GM18505 (cell line): ENCODE data around the gene RGP1.

ENCODE experiments used
- ATAC-seq: cut with Tn5 transposase; IDR thresholded peaks from one replicate; pipeline ENCODE4 v1.9.1; 2021; ENCODE audit not compliant: unreplicated experiment
- POLR2A ChIP-seq: IDR thresholded peaks from 4 replicates; pipeline ENCODE4 v1.6.1; 2011; ENCODE audit warnings: borderline replicate concordance; ENCODE audit not compliant: insufficient read depth, insufficient read length; ENCODE audit errors: extremely low read depth

RGP1 gene

GRCh38 chr9:35712762-35713400, 36.2 kb upstream of the RGP1 start:
- TF ChIP-seq POLR2A: no peak
- no peak for ATAC-seq

GRCh38 chr9:35713578-35713977, 35.5 kb upstream of the RGP1 start:
- no peak for ATAC-seq
- no peak for TF ChIP-seq POLR2A

GRCh38 chr9:35714123-35714522, 35.0 kb upstream of the RGP1 start:
- no peak for ATAC-seq
- no peak for TF ChIP-seq POLR2A

- no peak for TF ChIP-seq POLR2A
- ATAC-seq: no peak
These were observed 34.4 kb upstream of the RGP1 start for GRCh38 chr9:35714579-35715252.

- TF ChIP-seq POLR2A: no peak
- ATAC-seq: no peak
These were observed 32.9 kb upstream of the RGP1 start for GRCh38 chr9:35716230-35716629.

- no peak for TF ChIP-seq POLR2A
- ATAC-seq: no peak
These were observed 31.8 kb upstream of the RGP1 start for GRCh38 chr9:35717132-35717870.

- no peak for TF ChIP-seq POLR2A
- ATAC-seq: no peak
These were observed 30.2 kb upstream of the RGP1 start for GRCh38 chr9:35718721-35719511.

- ATAC-seq: no peak
- no peak for TF ChIP-seq POLR2A
These were observed 29.5 kb upstream of the RGP1 start for GRCh38 chr9:35719546-35719945.

GRCh38 chr9:35723426-35723825, 25.7 kb upstream of the RGP1 start:
- ATAC-seq: no peak
- no peak for TF ChIP-seq POLR2A

GRCh38 chr9:35723908-35724307, 25.2 kb upstream of the RGP1 start:
- no peak for TF ChIP-seq POLR2A
- ATAC-seq: no peak

- TF ChIP-seq POLR2A: no peak
- ATAC-seq: no peak
These were observed 23.7 kb upstream of the RGP1 start for GRCh38 chr9:35725362-35725761.

- no peak for ATAC-seq
- TF ChIP-seq POLR2A: no peak
These were observed 22.2 kb upstream of the RGP1 start for GRCh38 chr9:35726931-35727330.

GRCh38 chr9:35727676-35728040, 21.4 kb upstream of the RGP1 start:
- TF ChIP-seq POLR2A: no peak
- no peak for ATAC-seq

GRCh38 chr9:35728041-35728971, 20.8 kb upstream of the RGP1 start:
- TF ChIP-seq POLR2A: peak; percentile 79
- ATAC-seq: no peak
